HG03280 (cell line): ENCODE measurements around the gene LEMD1.
"Not testable (repeated sequence)": the region's sequence is repeated elsewhere in the genome, so short reads cannot be mapped to it uniquely, and the experiment has no call there.

Experiments used
- ATAC-seq: cut with Tn5 transposase; IDR thresholded peaks from one replicate; pipeline ENCODE4 v1.9.1; 2021; ENCODE audit warnings: mild to moderate bottlenecking, moderate library complexity; ENCODE audit not compliant: unreplicated experiment

The LEMD1 gene

GRCh38 chr1:205447457-205448341 is 25.8 kb upstream of the LEMD1 start:
- ATAC-seq: no peak

- ATAC-seq: no peak
These were observed 25.0 kb upstream of the LEMD1 start for GRCh38 chr1:205446828-205447227.

- no peak for ATAC-seq
These were observed 23.7 kb upstream of the LEMD1 start for GRCh38 chr1:205445646-205445935.

GRCh38 chr1:205444931-205445645 is 23.2 kb upstream of the LEMD1 start:
- ATAC-seq: no peak

DNA sequence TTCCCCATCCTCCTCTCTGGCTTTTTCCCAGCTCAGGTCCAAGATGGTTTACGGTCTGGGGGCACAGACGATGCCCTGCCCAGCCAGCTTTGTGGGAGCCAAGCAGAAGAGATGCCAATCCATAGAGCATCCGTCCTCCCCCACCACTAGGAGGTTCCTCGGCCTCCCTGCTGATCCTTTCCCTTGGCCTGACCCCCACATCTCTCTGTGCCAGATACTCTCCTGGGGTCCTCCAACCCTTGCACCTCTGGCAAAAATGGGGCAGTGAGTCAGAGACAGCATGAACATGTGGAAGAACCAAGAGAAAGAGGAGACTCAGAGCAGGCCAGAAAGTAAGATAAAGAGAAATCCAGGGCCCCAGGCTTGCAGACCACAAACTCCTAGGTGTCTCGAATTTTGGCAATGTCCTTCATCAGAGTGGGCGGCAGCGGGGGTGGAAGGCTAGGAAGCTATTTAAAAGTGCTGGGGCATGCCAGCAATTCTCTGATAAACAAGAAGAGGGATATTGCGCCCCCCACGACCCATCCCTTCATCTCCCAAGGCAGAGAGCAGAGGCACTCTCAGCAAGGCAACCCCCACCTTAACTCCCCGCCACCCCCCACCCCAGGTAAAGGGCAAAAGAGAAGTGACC is 22.6 kb upstream of the LEMD1 start:
- ATAC-seq: no peak

DNA sequence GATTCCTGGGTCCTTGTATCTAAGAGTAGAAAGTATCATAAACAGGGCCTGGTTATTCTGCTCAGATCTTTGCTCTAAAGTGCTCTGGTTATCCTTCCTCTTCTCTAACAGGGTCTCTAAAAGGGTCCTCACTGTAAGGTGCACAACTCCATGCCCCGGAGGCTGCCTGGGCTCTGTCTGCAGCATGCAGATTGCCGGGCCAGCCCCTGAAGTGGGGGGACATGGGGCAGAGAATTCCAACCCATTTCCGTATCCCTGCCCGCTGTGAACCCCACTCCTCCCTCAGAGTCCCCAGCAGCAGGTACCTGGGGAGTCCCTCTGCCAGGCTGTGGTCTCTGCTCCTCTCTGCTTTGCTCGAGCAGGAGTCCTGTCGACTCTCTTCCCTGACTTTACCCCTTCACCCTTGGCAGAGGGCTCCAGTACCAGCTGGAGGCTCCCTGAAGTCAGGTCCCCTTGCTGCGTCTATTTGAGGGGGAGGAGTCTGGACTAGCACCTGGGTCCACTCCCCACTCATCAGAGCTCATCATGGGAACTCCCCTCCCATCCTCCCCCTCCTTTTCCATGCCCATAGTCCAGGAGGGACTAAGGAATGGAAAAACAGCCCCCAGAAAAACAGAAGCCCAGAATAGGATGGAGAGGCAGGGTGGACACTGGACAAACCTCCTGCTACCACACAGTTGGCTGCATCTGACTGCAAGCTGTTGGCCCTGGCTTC is 21.9 kb upstream of the LEMD1 start:
- ATAC-seq: no peak

DNA sequence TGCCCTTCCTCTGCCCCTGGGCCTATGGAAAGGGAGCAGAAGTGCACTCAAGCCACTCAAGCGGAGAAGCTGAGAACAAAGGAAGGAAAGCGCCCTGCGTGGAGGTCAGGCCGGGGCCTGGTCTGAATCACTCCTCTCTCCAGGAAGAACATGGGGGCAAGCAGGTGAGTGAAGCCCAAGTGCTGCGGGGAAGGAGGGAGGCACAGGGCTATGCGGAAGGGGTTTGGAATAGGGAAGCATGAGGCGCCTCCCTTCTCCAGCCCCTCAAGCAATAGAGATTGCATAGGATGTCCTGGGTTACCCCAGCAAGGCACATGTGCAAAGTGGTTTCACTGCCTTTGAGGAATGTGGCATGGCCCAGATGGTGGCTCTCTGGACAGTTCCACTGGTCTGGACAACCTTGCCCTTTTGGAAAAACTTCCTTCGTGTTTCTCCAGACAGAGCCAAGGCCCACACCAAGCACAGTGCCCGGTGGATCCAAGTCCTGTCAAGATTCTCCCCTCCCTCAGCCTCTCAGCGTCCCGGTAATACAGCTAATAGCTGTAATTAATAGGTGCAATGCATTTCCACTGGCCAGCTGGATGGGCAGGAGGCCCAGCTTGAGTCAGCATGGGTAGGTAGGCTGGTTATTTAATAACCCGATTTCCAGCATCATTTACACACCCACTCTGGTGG is 20.3 kb upstream of the LEMD1 start:
- ATAC-seq: no peak

- no peak for ATAC-seq
These were observed 19.8 kb upstream of the LEMD1 start for GRCh38 chr1:205441716-205442050.

GRCh38 chr1:205441318-205441633 is 19.4 kb upstream of the LEMD1 start:
- ATAC-seq: no peak

DNA sequence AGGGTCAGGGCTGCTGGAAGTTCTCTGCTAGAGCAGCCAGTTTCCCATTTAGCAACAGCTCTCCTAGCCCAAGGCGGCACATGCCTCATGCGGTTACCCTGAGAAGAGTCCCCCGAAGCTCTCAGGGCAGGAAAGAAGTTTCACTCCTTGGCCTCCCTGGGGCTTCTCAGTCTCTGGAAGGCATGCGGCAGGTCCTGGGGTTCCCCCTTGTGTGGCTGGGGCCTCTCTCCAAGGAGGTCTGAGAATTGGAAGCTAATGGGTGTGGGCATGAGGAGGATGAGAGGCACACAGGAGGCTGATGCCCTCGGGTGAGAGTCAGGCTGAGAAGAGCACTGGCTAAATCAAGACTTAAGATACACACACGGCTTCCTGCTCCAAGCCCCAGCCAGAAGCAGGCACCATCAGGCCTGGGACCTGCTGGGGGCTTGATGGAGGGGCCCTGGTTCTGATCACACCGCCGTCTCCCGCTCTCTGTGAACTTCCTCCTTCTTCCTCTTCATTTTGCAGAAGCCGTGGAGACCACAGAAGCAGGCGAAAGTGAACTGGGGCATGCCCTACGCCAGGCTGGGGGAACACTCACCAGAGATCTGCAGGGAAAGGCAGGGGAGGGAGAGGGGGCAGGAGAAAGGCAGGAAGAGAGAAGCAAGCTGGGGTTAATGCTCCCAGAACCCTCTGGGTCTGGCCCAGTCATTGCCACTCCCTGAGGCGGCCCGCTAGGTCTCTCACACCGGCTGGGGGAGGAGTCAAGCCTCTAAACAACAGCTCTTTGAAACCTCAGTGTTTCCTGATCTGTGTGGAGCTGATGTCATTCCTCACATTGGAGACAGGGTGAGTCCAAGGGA is 18.8 kb upstream of the LEMD1 start:
- ATAC-seq: peak; percentile 69

DNA sequence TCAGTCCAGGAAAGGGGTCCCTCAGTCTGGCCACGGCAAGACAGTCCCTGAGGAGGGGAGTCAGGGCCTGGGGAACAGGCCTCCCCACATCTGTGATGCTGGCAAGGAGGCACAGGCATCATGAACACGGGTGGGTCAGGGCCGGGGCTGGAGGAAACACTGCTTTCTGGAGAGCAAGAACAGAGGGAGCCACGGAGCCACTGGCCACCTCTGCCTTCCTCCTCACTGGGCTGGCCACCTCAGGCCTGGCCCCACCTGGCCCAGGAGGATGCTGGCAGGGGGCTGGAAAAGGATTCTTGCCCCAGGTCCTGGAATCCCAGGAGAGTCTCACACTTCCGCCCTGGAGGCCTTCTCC is 18.2 kb upstream of the LEMD1 start:
- ATAC-seq: no peak

- no peak for ATAC-seq
These were observed 16.6 kb upstream of the LEMD1 start for GRCh38 chr1:205438213-205439158.

- no peak for ATAC-seq
These were observed 15.7 kb upstream of the LEMD1 start for GRCh38 chr1:205437570-205437969.

- ATAC-seq: no peak
These were observed 15.0 kb upstream of the LEMD1 start for GRCh38 chr1:205436776-205437410.

DNA sequence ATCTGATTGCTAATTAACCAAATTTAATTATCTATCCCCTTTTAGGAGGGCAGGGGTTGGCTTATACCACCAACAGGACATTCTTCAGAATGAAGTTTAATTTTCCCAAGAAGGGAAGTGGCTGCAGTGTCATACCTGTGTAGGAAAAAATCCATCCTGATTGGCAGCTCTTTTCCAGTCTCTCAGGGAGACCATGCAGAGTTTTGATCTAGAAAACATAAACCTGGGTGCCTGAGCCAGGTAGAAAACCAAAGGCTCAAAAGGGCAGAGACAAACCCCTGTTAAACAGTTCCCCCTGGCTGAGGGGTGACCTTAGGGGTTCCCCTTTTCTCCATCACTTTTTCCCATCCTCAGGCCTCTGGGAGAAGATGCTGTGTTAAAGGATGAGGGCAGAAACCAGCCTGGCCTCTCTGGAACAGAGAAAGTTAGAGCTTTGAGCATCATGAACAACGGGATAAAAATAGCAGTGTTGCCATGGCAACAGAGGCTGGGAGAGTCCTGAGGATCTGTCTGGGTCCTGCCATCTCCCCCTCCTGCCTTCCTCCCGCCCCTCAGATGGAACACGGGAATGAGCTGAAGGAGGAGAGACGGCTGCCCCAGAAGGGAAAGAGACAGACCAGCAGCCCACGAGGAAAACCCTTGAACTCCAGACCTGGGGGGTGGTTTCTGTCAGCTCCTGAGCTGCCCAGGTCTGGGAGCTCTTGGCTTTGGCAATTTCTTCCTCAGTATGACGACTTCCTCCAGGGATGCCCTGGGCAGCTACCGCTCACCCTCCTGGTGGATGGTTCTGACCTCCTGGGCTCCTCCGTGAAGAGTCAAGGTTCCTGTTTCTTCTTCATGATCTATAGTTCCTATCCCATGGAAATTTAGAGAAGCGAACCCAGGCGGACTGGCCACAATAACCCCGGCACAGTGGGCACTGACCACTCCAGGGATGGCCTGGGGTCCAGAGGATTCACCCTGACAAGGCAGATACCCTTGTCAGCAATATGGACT is 14.0 kb upstream of the LEMD1 start:
- no peak for ATAC-seq

- ATAC-seq: no peak
These were observed 12.9 kb upstream of the LEMD1 start for GRCh38 chr1:205434738-205435137.

DNA sequence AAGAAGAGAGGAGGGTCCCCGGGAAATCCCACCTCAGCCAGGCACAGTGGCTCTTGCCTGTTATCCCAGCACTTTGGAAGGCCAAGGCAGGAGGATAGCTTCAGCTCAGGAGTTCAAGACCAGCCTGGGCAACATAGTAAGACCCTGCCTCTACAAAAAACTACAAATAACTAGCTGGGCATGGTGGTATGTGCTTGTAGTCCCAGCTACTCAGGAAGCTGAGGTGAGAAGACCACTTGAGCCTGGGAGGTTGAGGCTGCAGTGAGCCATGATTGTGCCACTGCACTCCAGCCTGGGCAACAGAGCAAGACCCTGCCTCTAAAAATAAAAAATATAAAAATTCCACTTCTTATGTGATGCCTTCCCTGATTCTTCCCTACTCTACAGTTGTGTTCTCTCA is 10.8 kb upstream of the LEMD1 start:
- ATAC-seq: not testable (repeated sequence)

- no peak for ATAC-seq
These were observed 10.3 kb upstream of the LEMD1 start for GRCh38 chr1:205432116-205432515.
